DOHH2 (cell line): ENCODE data around the gene TMEM61.

Experiments
- H3F3A ChIP-seq: fragments of 200-600 bp; sonication (generic), shearing (Covaris generic); 2 replicates; pipeline ENCODE4 v1.6.0; 2016; ENCODE audit warnings: antibody characterized with exemption, mild to moderate bottlenecking; ENCODE audit not compliant: control insufficient read depth, insufficient read depth
- H3K27ac ChIP-seq: fragments of 200-600 bp; sonication (generic); 2 replicates; pipeline ENCODE4 v1.5.1; 2014; ENCODE audit warnings: low read depth, mild to moderate bottlenecking, low read length, moderate library complexity
- H3K27me3 ChIP-seq: fragments of 200-600 bp; sonication (generic); 2 replicates; pipeline ENCODE4 v1.6.1; 2014; ENCODE audit warnings: mild to moderate bottlenecking, low read length, mixed read lengths; ENCODE audit not compliant: control insufficient read depth
- H3K36me3 ChIP-seq: fragments of 200-600 bp; sonication (generic); 2 replicates; pipeline ENCODE4 v1.6.1; 2014; ENCODE audit warnings: mild to moderate bottlenecking, low read length, moderate library complexity, mixed read lengths; ENCODE audit not compliant: control insufficient read depth
- H3K4me1 ChIP-seq: fragments of 200-600 bp; sonication (generic); 2 replicates; pipeline ENCODE4 v1.6.1; 2014; ENCODE audit warnings: mild to moderate bottlenecking, low read length, mixed read lengths; ENCODE audit not compliant: control insufficient read depth
- H3K4me2 ChIP-seq: fragments of 200-600 bp; sonication (generic); 2 replicates; pipeline ENCODE4 v1.6.0; 2014; ENCODE audit warnings: mild to moderate bottlenecking, low read length, moderate library complexity
- H3K4me3 ChIP-seq: fragments of 200-600 bp; sonication (generic); 2 replicates; pipeline ENCODE4 v1.5.1; 2014; ENCODE audit warnings: mild to moderate bottlenecking, low read length, mixed read lengths
- H3K79me2 ChIP-seq: fragments of 200-600 bp; sonication (generic); 2 replicates; pipeline ENCODE4 v1.6.1; 2014; ENCODE audit warnings: mild to moderate bottlenecking, low read length, mixed read lengths; ENCODE audit not compliant: control insufficient read depth
- H3K9me2 ChIP-seq: fragments of 200-600 bp; sonication (generic); replicated peaks from 2 replicates; pipeline ENCODE4 v1.6.1; 2014; ENCODE audit warnings: mild to moderate bottlenecking, low read length, mixed read lengths; ENCODE audit not compliant: control insufficient read depth
- H3K9me3 ChIP-seq: fragments of 200-600 bp; sonication (generic); 2 replicates; pipeline ENCODE4 v1.6.1; 2014; ENCODE audit warnings: antibody characterized with exemption, low read length, mixed read lengths; ENCODE audit not compliant: control insufficient read depth, insufficient read depth
- H4K20me1 ChIP-seq: fragments of 200-600 bp; sonication (generic); 2 replicates; pipeline ENCODE4 v1.6.0; 2014; ENCODE audit warnings: low read depth, mild to moderate bottlenecking, antibody characterized with exemption, low read length, moderate library complexity; ENCODE audit not compliant: control insufficient read depth, insufficient read depth
- EZH2phosphoT487 ChIP-seq: fragments of 200-600 bp; sonication (generic); IDR thresholded peaks from 2 replicates; pipeline ENCODE4 v1.6.1; 2017; ENCODE audit warnings: borderline replicate concordance, mild to moderate bottlenecking, antibody characterized with exemption, low read length, moderate library complexity, mixed read lengths
- TF ChIP-seq, protein P1 (sequence below): fragments of 200-600 bp; sonication (generic); IDR thresholded peaks from one replicate; pipeline ENCODE4 v1.5.1; 2014; ENCODE audit warnings: antibody characterized with exemption, mild to moderate bottlenecking, low read depth, low read length; ENCODE audit not compliant: poor library complexity, severe bottlenecking

TMEM61 gene

DNA sequence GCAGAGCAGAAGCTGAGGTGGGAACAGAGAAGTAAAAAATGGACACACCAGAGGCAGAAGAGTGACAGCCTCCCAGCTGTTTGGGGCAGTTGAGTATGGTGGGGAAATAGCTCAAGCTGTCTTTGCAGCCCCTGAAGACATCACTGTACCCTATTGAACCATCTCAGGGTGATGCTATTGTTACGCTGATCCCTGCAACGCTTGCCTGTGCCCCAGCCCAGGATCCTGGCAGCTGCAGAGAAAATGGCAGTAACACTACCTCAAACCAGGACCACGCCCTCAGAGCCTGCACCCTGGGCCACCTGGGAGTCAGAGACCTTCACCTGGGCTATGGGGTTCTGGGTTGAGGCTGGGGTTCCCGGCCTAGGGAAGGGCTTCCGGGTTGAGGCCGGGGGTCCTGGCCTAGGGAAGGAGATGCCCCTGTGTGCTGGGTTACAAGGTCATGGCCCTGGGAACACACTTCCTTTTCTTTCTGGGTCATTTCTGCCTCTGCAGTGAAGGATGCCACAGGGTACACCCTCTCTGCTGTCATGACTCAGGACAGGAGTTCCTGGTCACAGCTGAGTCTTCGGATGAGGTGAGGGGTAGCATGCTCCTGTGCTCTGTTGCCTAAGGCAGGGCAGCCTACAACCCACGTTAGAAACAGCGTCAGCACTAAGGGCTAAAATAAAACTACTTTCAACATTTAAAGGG lies 29.9 kb downstream of the TMEM61 start:
- H3K4me2 ChIP-seq, result no peak overlapping the region
- no peaks in the 10 kb centered on the region for H3F3A ChIP-seq
- H3K27me3 ChIP-seq, result no peaks in the 10 kb centered on the region
- no peaks in the 10 kb centered on the region for H3K79me2 ChIP-seq
- H3K9me3 ChIP-seq, result no peaks in the 10 kb centered on the region
- H3K27ac ChIP-seq, result no peak overlapping the region
- H3K9me2 ChIP-seq, result no peaks in the 10 kb centered on the region
- TF ChIP-seq, protein P1, sequence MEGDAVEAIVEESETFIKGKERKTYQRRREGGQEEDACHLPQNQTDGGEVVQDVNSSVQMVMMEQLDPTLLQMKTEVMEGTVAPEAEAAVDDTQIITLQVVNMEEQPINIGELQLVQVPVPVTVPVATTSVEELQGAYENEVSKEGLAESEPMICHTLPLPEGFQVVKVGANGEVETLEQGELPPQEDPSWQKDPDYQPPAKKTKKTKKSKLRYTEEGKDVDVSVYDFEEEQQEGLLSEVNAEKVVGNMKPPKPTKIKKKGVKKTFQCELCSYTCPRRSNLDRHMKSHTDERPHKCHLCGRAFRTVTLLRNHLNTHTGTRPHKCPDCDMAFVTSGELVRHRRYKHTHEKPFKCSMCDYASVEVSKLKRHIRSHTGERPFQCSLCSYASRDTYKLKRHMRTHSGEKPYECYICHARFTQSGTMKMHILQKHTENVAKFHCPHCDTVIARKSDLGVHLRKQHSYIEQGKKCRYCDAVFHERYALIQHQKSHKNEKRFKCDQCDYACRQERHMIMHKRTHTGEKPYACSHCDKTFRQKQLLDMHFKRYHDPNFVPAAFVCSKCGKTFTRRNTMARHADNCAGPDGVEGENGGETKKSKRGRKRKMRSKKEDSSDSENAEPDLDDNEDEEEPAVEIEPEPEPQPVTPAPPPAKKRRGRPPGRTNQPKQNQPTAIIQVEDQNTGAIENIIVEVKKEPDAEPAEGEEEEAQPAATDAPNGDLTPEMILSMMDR, result no peak
- TF ChIP-seq EZH2phosphoT487, result no peak
- H3K36me3 ChIP-seq, result no peaks in the 10 kb centered on the region
- no peaks in the 10 kb centered on the region for H4K20me1 ChIP-seq
- no peak overlapping the region for H3K4me3 ChIP-seq
- no peaks in the 10 kb centered on the region for H3K4me1 ChIP-seq

DNA sequence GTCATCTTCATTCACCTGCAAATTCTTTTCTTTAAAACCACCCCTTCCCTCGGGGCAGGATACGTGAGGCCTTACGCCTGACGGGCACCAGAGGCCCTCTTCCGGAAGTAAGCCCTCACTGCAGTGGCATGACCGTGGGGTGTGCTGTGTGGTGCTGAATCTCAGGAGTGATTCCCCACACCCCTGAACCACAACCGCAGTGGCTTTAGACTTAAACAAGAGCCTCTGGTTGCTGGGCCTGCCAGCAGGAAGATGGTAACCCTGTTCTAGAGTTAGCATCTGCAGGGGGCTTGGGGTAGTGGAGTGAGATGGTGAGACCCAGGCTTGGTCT lies 30.4 kb downstream of the TMEM61 start:
- Histone ChIP-seq H3K27me3 (no peaks in the 10 kb centered on the region), H3F3A (no peaks in the 10 kb centered on the region), H3K79me2 (no peaks in the 10 kb centered on the region), H3K36me3 (no peaks in the 10 kb centered on the region), H3K9me3 (no peaks in the 10 kb centered on the region), H3K27ac (no peak overlapping the region), H4K20me1 (no peaks in the 10 kb centered on the region), H3K9me2 (no peaks in the 10 kb centered on the region), H3K4me2 (no peak overlapping the region), H3K4me3 (no peak overlapping the region), H3K4me1 (no peaks in the 10 kb centered on the region)
- TF ChIP-seq EZH2phosphoT487, result no peak
- TF ChIP-seq, protein P1, result no peak

DNA sequence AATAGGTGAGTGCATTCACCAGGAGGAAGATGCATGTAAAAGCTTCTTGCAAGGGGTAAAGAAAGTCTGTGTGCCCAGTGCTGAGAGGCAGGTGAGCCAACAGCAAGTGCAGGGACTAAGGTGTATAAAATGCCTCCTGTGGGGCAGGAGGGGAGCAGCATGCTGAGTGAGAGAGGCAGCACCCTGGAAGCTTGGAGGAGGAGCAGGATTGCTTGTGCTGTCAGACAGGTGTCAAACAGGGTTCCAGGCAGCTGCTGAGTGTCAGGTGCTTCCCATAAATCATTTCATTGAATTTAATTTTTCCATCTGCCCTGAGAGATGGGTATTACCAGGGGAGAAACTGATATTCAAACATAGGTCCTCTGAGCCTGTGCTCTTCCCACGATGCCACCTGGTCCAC lies 32.2 kb downstream of the TMEM61 start:
- no peak overlapping the region for H3K27ac ChIP-seq
- no peaks in the 10 kb centered on the region for H3K9me2 ChIP-seq
- no peaks in the 10 kb centered on the region; the same call in none of the 2 replicates for H3K27me3 ChIP-seq
- no peaks in the 10 kb centered on the region for H3K36me3 ChIP-seq
- H3K4me3 ChIP-seq, result no peak overlapping the region
- no peaks in the 10 kb centered on the region for H4K20me1 ChIP-seq
- H3K79me2 ChIP-seq, result no peaks in the 10 kb centered on the region
- no peaks in the 10 kb centered on the region for H3F3A ChIP-seq
- no peak overlapping the region for H3K4me2 ChIP-seq
- no peaks in the 10 kb centered on the region for H3K4me1 ChIP-seq
- H3K9me3 ChIP-seq, result no peaks in the 10 kb centered on the region
- TF ChIP-seq EZH2phosphoT487, result no peak

DNA sequence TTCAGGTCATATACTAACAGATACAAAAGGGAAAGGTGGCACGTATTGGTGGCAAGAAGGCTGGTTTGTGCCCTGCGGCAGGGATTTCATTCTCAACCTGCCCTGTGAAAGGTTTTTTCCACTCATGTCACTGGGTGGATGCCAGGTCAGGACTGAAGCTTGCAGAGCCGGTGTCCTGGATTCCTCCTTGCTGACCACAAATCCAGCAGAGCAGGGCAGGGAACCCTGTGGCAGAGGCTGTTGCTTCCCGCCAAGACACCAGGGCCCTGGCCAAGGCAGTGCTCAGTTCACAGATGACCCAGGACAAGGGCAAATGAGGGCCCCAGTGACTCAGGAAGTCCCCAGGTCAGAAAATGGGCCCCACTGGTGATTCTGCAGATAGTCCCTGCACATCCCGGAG lies 34.7 kb downstream of the TMEM61 start:
- H3K9me3 ChIP-seq, result no peaks in the 10 kb centered on the region
- H3F3A ChIP-seq, result no peaks in the 10 kb centered on the region
- H3K27ac ChIP-seq, result no peak overlapping the region
- H3K36me3 ChIP-seq, result no peaks in the 10 kb centered on the region
- no peaks in the 10 kb centered on the region for H3K4me1 ChIP-seq
- H3K4me2 ChIP-seq, result no peak overlapping the region
- H3K9me2 ChIP-seq, result no peaks in the 10 kb centered on the region
- H3K79me2 ChIP-seq, result no peaks in the 10 kb centered on the region
- no peaks in the 10 kb centered on the region; the same call in none of the 2 replicates for H3K27me3 ChIP-seq
- no peak overlapping the region for H3K4me3 ChIP-seq
- TF ChIP-seq, protein P1, result no peak
- TF ChIP-seq EZH2phosphoT487, result no peak
- H4K20me1 ChIP-seq, result no peaks in the 10 kb centered on the region
